Spleen (tissue), 13 donors: ENCODE measurements around the gene ASB3. TPM values are rescaled to one million over a fixed set of nuclear protein-coding genes. Genes with fewer than 3 reads are reported as not detected.
"Not testable (repeated sequence)": the region's sequence is repeated elsewhere in the genome, so short reads cannot be mapped to it uniquely, and the experiment has no call there.

Experiments used
- DNase-seq: peaks from one replicate; pipeline ENCODE4 v3.0.0-alpha.2; 2020
- H3K27ac ChIP-seq, 8 donors: fragments of 200-600 bp; sonication (generic) in 7 of 8; 1 replicate in 4 of 8; 2 replicates in 4 of 8; pipeline versions ENCODE4 v1.5.0 to v1.8.0; 2016 to 2021; ENCODE audit warnings: inconsistent platforms in 4 of 8, mild to moderate bottlenecking in 4 of 8, moderate library complexity in 1 of 8
- H3K27me3 ChIP-seq, 7 donors: fragments of 200-600 bp; sonication (generic) in 6 of 7; replicated peaks in 1 of 7; 1 replicate in 4 of 7; 2 replicates in 3 of 7; pipeline versions ENCODE4 v1.5.0 to v1.8.0; 2016 to 2021; ENCODE audit warnings: inconsistent platforms in 3 of 7, mild to moderate bottlenecking in 1 of 7
- H3K36me3 ChIP-seq, 6 donors: fragments of 200-600 bp; sonication (generic) in 5 of 6; 1 replicate in 4 of 6; 2 replicates in 2 of 6; pipeline versions ENCODE4 v1.5.0 to v1.8.0; 2016 to 2021; ENCODE audit warnings: inconsistent platforms in 2 of 6
- H3K4me1 ChIP-seq, 6 donors: fragments of 200-600 bp; sonication (generic) in 5 of 6; 1 replicate in 3 of 6; 2 replicates in 3 of 6; pipeline versions ENCODE4 v1.5.0 to v1.8.0; 2016 to 2021; ENCODE audit warnings: inconsistent platforms in 3 of 6
- H3K4me3 ChIP-seq, 8 donors: fragments of 200-600 bp; sonication (generic) in 7 of 8; 1 replicate in 4 of 8; 2 replicates in 4 of 8; pipeline versions ENCODE4 v1.5.0 to v1.8.0; 2016 to 2021; ENCODE audit warnings: inconsistent platforms in 4 of 8, mild to moderate bottlenecking in 4 of 8, moderate library complexity in 2 of 8
- H3K9me3 ChIP-seq, 8 donors: fragments of 200-600 bp; sonication (generic) in 7 of 8; 1 replicate in 4 of 8; 2 replicates in 4 of 8; pipeline versions ENCODE4 v1.5.0 to v1.8.0; 2016 to 2021; ENCODE audit warnings: inconsistent platforms in 4 of 8
- POLR2A ChIP-seq, 3 donors: fragments of 450-650 bp; IDR thresholded peaks; one replicate each; pipeline ENCODE4 v1.5.1; 2017; ENCODE audit warnings: antibody characterized with exemption in 3 of 3, mild to moderate bottlenecking in 1 of 3
- POLR2AphosphoS5 ChIP-seq, 3 donors: sonication (generic); formaldehyde crosslinking; IDR thresholded peaks; one replicate each; pipeline ENCODE4 v1.5.1; 2017; ENCODE audit warnings: antibody characterized with exemption in 3 of 3
- WGBS, 5 donors: extraction: QIAGEN DNeasy Blood & Tissue Kit in 3 of 5; methylation state at CpG; one replicate each; pipeline versions ENCODE4 v1.1.5 to v1.1.7; 2013 to 2018; 5-methylcytosine and 5-hydroxymethylcytosine counted together
- intact Hi-C: fragments of 100-400 bp; cut with DNase I; formaldehyde crosslinking; loops from one replicate; pipeline ENCODE4 v1.15.0; 2023; ENCODE audit warnings: low total_unique reads
- long read RNA-seq, 2 donors: transcript quantifications; one replicate each; lab custom pipeline, GENCODE V29; 2026
- polyA plus RNA-seq, 3 donors: library from polyadenylated mRNA; stranded (reverse); fragments of 200-250 nt; gene quantifications; one replicate each; pipeline ENCODE4 v1.2.1, GENCODE V29; 2013
- total RNA-seq, 7 donors: library from RNA; depleted of rRNA in 3 of 7; stranded (reverse); fragments of >200 nt in 3 of 7; fragmentation: NEBNext Ultra II Directional in 4 of 7; extraction: Animal tissue kit (Norgen Biotek cat#: 25700) in 4 of 7; gene quantifications; one replicate each; pipeline versions ENCODE4 v1.1.0 to v1.2.1, GENCODE V29; 2016 to 2021
- TF ChIP-seq, protein P1 (sequence below), 11 experiments: fragments of 200-600 bp in 7 of 11; fragments of 450-650 bp in 4 of 11; sonication (generic) in 4 of 11; IDR thresholded peaks in 8 of 11; conservative IDR thresholded peaks in 3 of 11; 1 replicate in 7 of 11; 2 replicates in 4 of 11; pipeline versions ENCODE4 v1.4.0 to v1.8.0; 2016 to 2021; ENCODE audit warnings: antibody characterized with exemption in 11 of 11, inconsistent platforms in 4 of 11, mild to moderate bottlenecking in 1 of 11
- donor health status: healthy with polysubstance abuse.
- donor health status: DM: no; HTN: no; CAD: no; lungs with moderate emphysema.
- donor health status: DM: no; HTN: no; CAD: no.
- donor health status: Bipolar disorder and iron deficiency.
- donor health status: healthy.
- donor health status: DM: no; HTN: no; CAD: no.
- donor health status: DM: yes; HTN: yes; CAD: no.

Gene ASB3, protein sequence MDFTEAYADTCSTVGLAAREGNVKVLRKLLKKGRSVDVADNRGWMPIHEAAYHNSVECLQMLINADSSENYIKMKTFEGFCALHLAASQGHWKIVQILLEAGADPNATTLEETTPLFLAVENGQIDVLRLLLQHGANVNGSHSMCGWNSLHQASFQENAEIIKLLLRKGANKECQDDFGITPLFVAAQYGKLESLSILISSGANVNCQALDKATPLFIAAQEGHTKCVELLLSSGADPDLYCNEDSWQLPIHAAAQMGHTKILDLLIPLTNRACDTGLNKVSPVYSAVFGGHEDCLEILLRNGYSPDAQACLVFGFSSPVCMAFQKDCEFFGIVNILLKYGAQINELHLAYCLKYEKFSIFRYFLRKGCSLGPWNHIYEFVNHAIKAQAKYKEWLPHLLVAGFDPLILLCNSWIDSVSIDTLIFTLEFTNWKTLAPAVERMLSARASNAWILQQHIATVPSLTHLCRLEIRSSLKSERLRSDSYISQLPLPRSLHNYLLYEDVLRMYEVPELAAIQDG
- total RNA-seq (10 to 100 TPM; 19.2 to 28.1 (median 21.9) TPM), polyA plus RNA-seq (10 to 100 TPM in 1 of 3 donors, 1 to 10 TPM in 2; 7.7 to 13.6 (median 9.9) TPM)
- long read RNA-seq, donor 1, transcript ASB3-201 (10 exons, 2,214 nt): major isoform, 6 of 6 reads
- long read RNA-seq, donor 1, partial matches to known transcripts: 0 of 6 reads
- long read RNA-seq, donor 1, other reads (novel, unspliced or antisense): 0 of 6 reads
- long read RNA-seq, donor 2, partial matches to known transcripts: 0 of 2 reads
- long read RNA-seq, donor 2, other reads (novel, unspliced or antisense): 0 of 2 reads

DNA sequence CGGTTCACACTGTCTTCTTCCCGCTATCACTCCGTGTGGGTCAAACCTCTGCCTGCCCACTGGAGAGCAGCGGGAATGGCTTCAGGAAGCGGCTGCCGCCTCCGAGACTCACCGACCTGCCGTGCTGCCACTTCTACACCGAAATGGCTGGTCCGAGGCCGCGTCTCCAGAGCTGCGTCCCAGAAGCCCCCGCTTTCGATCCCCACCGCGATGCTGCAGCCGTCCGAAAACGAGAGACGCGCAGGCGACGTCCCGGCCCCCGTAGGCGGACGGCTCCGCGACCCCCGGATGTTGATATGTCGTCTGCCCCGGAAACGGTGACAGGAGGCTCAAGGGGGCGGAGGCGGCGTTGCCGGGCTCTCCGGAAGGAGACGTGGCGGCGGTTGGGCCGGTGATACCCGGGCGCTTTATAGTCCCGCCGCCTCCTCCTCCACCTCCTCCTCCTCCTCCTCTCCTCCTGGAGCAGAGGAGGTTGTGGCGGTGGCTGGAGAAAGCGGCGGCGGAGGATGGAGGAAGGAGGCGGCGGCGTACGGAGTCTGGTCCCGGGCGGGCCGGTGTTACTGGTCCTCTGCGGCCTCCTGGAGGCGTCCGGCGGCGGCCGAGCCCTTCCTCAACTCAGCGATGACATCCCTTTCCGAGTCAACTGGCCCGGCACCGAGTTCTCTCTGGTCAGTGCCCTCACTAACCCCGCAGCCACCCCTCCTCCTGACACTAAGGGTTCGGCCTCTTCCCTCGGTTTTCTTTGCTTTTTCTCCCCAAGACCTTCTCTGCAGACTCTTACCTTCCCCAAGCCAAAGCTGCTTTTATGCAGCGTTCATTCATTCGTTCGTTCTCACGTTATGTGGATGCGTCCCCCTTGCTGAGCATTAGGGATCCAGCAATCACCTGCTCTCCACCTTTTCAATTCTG lies at the start of gene ASB3, which contains the start of gene ERLEC1:
TSS of gene ASB3 (minus strand) at position 249 of the 909 bp plus-strand sequence. CDS start 21,381 bp downstream, outside the sequence.
TSS of gene ERLEC1 (plus strand) at position 340 of the 909 bp plus-strand sequence. CDS start at position 507, 167 bp downstream.
- Histone ChIP-seq H3K27me3 (no peaks in the 10 kb centered on the region), H3K36me3 (peaks cover 0 to 8% (median 1%) of the 10 kb centered on the region in 6 donors), H3K4me3 (peak within 1 kb of the TSS; percentile 56 to 94 (median 80)), H3K9me3 (no peaks in the 10 kb centered on the region), H3K4me1 (peaks cover 31 to 87% (median 48%) of the 10 kb centered on the region in 6 donors), H3K27ac (peak within 1 kb of the TSS; percentile 76 to 92 (median 85))
- intact Hi-C loops: no loop called here
- DNase-seq: peak; percentile 98
- 0 to 1% (median 0%) methylated on average over 45 to 77 of the region's 77 CpGs for WGBS, 5 donors
- TF ChIP-seq POLR2AphosphoS5 (IDR thresholded peaks at IDR 0.05): peak; percentile 94 to 97 (median 96)
- TF ChIP-seq, protein P1, sequence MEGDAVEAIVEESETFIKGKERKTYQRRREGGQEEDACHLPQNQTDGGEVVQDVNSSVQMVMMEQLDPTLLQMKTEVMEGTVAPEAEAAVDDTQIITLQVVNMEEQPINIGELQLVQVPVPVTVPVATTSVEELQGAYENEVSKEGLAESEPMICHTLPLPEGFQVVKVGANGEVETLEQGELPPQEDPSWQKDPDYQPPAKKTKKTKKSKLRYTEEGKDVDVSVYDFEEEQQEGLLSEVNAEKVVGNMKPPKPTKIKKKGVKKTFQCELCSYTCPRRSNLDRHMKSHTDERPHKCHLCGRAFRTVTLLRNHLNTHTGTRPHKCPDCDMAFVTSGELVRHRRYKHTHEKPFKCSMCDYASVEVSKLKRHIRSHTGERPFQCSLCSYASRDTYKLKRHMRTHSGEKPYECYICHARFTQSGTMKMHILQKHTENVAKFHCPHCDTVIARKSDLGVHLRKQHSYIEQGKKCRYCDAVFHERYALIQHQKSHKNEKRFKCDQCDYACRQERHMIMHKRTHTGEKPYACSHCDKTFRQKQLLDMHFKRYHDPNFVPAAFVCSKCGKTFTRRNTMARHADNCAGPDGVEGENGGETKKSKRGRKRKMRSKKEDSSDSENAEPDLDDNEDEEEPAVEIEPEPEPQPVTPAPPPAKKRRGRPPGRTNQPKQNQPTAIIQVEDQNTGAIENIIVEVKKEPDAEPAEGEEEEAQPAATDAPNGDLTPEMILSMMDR (IDR thresholded peaks at IDR 0.05 in 8 of 11, conservative IDR thresholded peaks at IDR 0.05 in 3 of 11): peak in 1 of 11 experiments; percentile 18
- no peak for TF ChIP-seq POLR2A (IDR thresholded peaks at IDR 0.05)

DNA sequence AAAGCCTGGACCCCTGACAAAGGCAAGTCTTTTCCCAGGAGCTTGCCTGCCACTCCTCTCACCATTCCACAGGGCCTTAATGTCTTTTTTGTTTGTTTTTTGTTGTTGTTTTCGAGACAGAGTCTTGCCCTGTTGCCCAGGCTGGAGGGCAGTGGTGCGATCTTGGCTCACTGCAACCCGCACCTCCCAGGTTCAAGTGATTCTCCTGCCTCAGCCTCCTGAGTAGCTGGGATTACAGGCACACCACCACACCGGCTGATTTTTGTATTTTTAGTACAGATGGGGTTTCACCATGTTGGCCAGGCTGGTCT lies 43.2 kb upstream of the ASB3 start:
- WGBS, 5 donors: 75 to 95% (median 91%) methylated on average over 4 of the region's 4 CpGs
- H3K4me1 ChIP-seq, H3K27ac ChIP-seq, H3K4me3 ChIP-seq, intact Hi-C loops, H3K27me3 ChIP-seq, DNase-seq: not testable (repeated sequence)
- Histone ChIP-seq H3K36me3 (peaks cover 0 to 23% (median 4%) of the 10 kb centered on the region in 6 donors), H3K9me3 (peaks cover 0 to 10% (median 2%) of the 10 kb centered on the region in 8 donors)

DNA sequence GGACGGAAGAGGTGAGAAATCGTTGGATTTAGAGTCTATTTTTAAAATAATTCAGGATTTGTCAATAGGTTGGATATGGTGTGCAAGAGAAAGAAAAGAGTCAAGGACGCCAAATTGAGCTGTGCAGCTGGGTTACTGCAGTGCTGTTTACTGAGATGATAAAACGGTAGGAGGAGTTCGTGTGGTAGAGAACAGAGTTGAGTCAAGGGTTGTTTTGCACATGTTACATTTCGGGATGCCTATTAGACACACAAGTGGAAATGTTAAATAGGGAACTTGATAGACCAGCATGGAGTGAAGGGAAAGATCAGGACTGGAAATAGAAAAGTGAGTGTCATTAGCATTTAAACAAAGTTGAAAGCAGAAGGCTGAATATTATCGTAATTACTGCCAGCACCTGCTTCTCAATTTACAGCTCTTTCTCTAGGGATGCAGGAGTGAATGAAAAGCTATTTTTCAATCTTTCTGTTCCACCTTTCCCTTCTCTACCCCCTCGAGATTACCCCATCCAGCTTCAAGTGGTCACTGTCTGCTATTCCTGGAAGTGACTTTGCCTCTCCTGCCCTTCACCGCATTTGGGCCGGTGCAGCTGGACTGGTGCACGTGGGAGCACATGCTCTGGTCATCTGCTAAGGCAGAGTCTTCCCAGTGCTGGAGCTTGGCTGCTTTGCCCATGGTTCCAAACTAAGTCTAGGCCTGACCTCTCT lies 42.7 kb upstream of the ASB3 start:
- no peak for DNase-seq
- intact Hi-C loops: no loop called here
- 83 to 93% (median 90%) methylated on average over 11 of the region's 11 CpGs for WGBS, 5 donors

More for the DNA sequence above, 42.7 kb upstream of the ASB3 start:
- no peak for TF ChIP-seq POLR2AphosphoS5 (IDR thresholded peaks at IDR 0.05)
- TF ChIP-seq, protein P1 (IDR thresholded peaks at IDR 0.05 in 8 of 11, conservative IDR thresholded peaks at IDR 0.05 in 3 of 11): no peak
- TF ChIP-seq POLR2A (IDR thresholded peaks at IDR 0.05): no peak
- H3K4me3 ChIP-seq: no peak overlapping the region
- H3K27me3 ChIP-seq: no peaks in the 10 kb centered on the region
- H3K4me1 ChIP-seq: peaks cover 0 to 4% (median 0%) of the 10 kb centered on the region in 6 donors
- H3K9me3 ChIP-seq: peaks cover 0 to 6% (median 2%) of the 10 kb centered on the region in 8 donors
- peaks cover 0 to 23% (median 4%) of the 10 kb centered on the region in 6 donors for H3K36me3 ChIP-seq
- no peak overlapping the region for H3K27ac ChIP-seq
